GM12892 (cell line): ENCODE data around the gene NRCAM.

Experiments
- POLR2A ChIP-seq: IDR thresholded peaks from 2 replicates; pipeline ENCODE4 v1.6.1; 2011; ENCODE audit warnings: low read depth, low read length, control low read depth
- POLR2AphosphoS5 ChIP-seq: IDR thresholded peaks from 2 replicates; pipeline ENCODE4 v1.6.1; 2011; ENCODE audit warnings: low read depth, low read length, control low read depth

- TF ChIP-seq POLR2A (no peak), POLR2AphosphoS5 (no peak)
Observed at GRCh38 chr7:108147031-108147563, 309.1 kb downstream of the NRCAM start.
